Fibroblast of gingiva (primary cell): ENCODE results near the gene CHRNE.

ENCODE experiments used
- DNase-seq: peaks from one replicate; pipeline ENCODE4 v3.0.0-alpha.2; 2011; ENCODE audit warnings: low read depth

Gene CHRNE

GRCh38 chr17:4854111-4854681 lies 48.7 kb downstream of the CHRNE start:
- DNase-seq: no peak

DNA sequence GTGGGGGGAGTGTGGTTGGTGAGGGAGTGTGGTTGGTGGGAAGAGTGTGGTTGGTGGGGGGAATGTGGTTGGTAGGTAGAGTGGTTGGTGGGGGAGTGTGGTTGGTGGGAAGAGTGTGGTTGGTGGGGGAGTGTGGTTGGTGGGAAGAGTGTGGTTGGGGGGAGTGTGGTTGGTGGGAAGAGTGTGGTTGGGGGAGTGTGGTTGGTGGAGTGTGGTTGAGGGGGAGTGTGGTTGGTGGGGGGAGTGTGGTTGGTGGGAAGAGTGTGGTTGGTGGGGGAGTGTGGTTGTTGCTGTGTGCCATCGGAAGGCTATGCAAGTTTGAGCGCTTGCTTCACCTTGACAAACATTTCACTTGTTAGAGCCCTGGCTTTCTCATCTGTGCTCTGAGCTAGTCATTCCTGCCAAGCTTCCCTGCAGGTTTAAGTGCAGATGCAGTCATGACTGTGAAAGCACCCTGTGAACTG lies 49.7 kb downstream of the CHRNE start:
- no peak for DNase-seq

- DNase-seq: no peak
These were observed 50.2 kb downstream of the CHRNE start for GRCh38 chr17:4852567-4853207.

GRCh38 chr17:4851084-4851483 lies 51.8 kb downstream of the CHRNE start:
- no peak for DNase-seq

DNA sequence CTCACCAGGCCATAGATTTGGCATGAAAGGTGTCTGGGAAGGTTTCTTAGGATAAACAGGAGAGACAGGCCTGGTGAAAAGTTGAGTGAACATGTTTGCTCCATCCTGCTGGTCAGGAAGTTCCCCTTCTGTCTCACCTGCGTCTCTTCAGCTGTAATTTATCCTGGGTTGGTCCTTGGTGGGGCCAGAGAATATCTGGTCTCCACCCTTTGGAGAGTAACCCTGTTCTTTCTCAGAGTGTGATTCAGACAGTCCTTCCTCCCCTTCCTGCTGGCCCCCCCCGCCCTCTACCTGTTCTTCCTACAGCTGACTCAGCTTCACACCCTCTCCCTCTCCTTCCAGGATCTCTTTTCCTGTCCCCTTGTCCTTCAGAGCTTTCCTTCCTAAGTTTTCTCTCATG lies 52.7 kb downstream of the CHRNE start:
- DNase-seq: no peak

GRCh38 chr17:4849011-4849536 lies 53.8 kb downstream of the CHRNE start:
- DNase-seq: no peak
